OCI-LY1 (cell line): ENCODE results near the gene C22orf31.

Experiments used
- H2AFZ ChIP-seq: fragments of 200-600 bp; sonication (generic), shearing (Covaris generic); 2 replicates; pipeline ENCODE4 v1.6.0; 2014; ENCODE audit warnings: antibody characterized with exemption, mild to moderate bottlenecking, low read length
- H3F3A ChIP-seq: fragments of 200-600 bp; sonication (generic), shearing (Covaris generic); 2 replicates; pipeline ENCODE4 v1.6.0; 2014; ENCODE audit warnings: mild to moderate bottlenecking, antibody characterized with exemption, low read length, moderate library complexity; ENCODE audit not compliant: insufficient read depth
- H3K27ac ChIP-seq: fragments of 200-600 bp; sonication (generic); 2 replicates; pipeline ENCODE4 v1.5.1; 2014; ENCODE audit warnings: low read length, mixed run types, mild to moderate bottlenecking, low read depth; ENCODE audit not compliant: poor library complexity, severe bottlenecking
- H3K27me3 ChIP-seq: fragments of 200-600 bp; sonication (generic); 2 replicates; pipeline ENCODE4 v1.6.0; 2014; ENCODE audit warnings: antibody characterized with exemption, mild to moderate bottlenecking, low read length, moderate library complexity; ENCODE audit not compliant: insufficient read depth
- H3K36me3 ChIP-seq: fragments of 200-600 bp; sonication (generic); 2 replicates; pipeline ENCODE4 v1.6.1; 2014; ENCODE audit warnings: mild to moderate bottlenecking, antibody characterized with exemption, low read length, moderate library complexity, mixed read lengths; ENCODE audit not compliant: insufficient read depth
- H3K4me1 ChIP-seq: fragments of 200-600 bp; sonication (generic); 2 replicates; pipeline ENCODE4 v1.5.1; 2014; ENCODE audit warnings: mild to moderate bottlenecking, low read length, moderate library complexity; ENCODE audit not compliant: insufficient read depth, severe bottlenecking
- H3K4me2 ChIP-seq: fragments of 200-600 bp; sonication (generic), shearing (Covaris generic); 2 replicates; pipeline ENCODE4 v1.6.1; 2014; ENCODE audit warnings: low read length
- H3K4me3 ChIP-seq: fragments of 200-600 bp; sonication (generic); 2 replicates; pipeline ENCODE4 v1.5.1; 2014; ENCODE audit warnings: low read length, low read depth, mild to moderate bottlenecking, mixed read lengths; ENCODE audit not compliant: poor library complexity, severe bottlenecking
- H3K79me2 ChIP-seq: fragments of 200-600 bp; shearing (Covaris generic); 2 replicates; pipeline ENCODE4 v1.6.1; 2016; ENCODE audit warnings: mixed run types, low read length, mixed read lengths; ENCODE audit not compliant: insufficient read depth
- H3K9ac ChIP-seq: fragments of 200-600 bp; sonication (generic), shearing (Covaris generic); 2 replicates; pipeline ENCODE4 v1.6.1; 2014; ENCODE audit warnings: mild to moderate bottlenecking, low read length, mixed read lengths
- H3K9me2 ChIP-seq: fragments of 200-600 bp; sonication (generic), shearing (Covaris generic); 2 replicates; pipeline ENCODE4 v1.6.1; 2014; ENCODE audit warnings: low read depth, mild to moderate bottlenecking, low read length, mixed read lengths
- H3K9me3 ChIP-seq: fragments of 200-600 bp; shearing (Covaris generic); 2 replicates; pipeline ENCODE4 v1.6.1; 2014; ENCODE audit warnings: low read length, mixed read lengths
- H4K20me1 ChIP-seq: fragments of 200-600 bp; sonication (generic), shearing (Covaris generic); 2 replicates; pipeline ENCODE4 v1.6.0; 2016; ENCODE audit warnings: mild to moderate bottlenecking, low read length; ENCODE audit not compliant: insufficient read depth
- CTCF ChIP-seq: fragments of 200-600 bp; sonication (generic), shearing (Covaris generic); IDR thresholded peaks from 2 replicates; pipeline ENCODE4 v1.5.1; 2017; ENCODE audit warnings: mild to moderate bottlenecking, antibody characterized with exemption, low read length, moderate library complexity, mixed read lengths
- EZH2 ChIP-seq: fragments of 200-600 bp; sonication (generic), shearing (Covaris generic); IDR thresholded peaks from 2 replicates; pipeline ENCODE4 v1.8.0; 2017; ENCODE audit warnings: borderline replicate concordance, mixed run types, mild to moderate bottlenecking, antibody characterized with exemption, low read length, moderate library complexity, mixed read lengths

The C22orf31 gene

GRCh38 chr22:29018293-29019189 is 43.1 kb downstream of the C22orf31 start:
- no peaks in the 10 kb centered on the region for H3K9me2 ChIP-seq
- no peaks in the 10 kb centered on the region for H4K20me1 ChIP-seq
- H3F3A ChIP-seq, result no peaks in the 10 kb centered on the region
- H3K4me2 ChIP-seq, result no peak overlapping the region
- H3K4me1 ChIP-seq, result no peaks in the 10 kb centered on the region
- TF ChIP-seq EZH2 (no peak), CTCF (no peak)
- no peak overlapping the region for H3K27ac ChIP-seq
- H3K9me3 ChIP-seq, result no peaks in the 10 kb centered on the region
- no peaks in the 10 kb centered on the region for H3K79me2 ChIP-seq
- no peak overlapping the region for H3K9ac ChIP-seq
- H3K4me3 ChIP-seq, result no peak overlapping the region
- no peak overlapping the region for H2AFZ ChIP-seq
- no peaks in the 10 kb centered on the region for H3K36me3 ChIP-seq
- no peaks in the 10 kb centered on the region for H3K27me3 ChIP-seq

DNA sequence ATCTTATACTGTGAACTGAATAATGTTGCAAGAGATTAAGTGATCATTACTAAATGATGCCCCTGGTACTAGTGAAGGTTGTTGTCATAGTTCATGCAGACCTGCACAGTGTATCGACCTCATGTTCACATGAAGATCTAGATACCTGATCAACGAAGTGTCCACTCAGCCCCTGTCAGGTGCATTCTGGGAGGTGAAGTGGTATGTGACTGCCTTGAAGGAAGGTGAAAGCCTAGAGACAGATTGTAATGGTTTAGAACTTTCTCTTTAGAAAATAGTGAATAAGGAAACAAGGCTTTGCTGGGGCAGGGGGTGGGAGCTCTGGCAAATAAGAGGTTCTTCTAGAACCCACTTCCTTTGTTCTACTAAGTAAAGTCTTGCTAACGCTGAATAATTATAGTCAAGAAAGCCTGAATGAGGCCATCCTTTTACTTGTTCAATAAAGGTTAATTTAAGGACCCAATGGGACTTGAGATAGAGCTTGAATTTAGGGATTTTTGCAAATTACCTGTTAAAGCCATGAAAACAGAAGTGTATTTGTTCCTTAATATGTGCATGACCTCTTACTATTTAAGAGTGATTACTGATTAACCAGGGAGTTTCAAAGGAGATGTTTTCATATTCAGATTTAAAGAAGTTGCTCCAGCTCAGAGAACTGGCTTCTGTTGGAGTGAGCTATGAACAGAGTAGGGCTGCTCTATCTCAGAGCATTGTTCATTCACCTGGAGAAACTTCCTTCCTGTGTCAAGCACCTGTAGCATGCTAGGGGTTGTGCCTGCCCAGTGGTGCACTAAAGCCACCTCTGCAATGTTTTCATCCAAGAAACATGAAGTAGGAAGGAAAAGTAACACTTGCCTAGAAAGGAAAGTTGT is 45.3 kb downstream of the C22orf31 start:
- H3K9me3 ChIP-seq, result no peaks in the 10 kb centered on the region
- no peak for TF ChIP-seq CTCF
- no peak for TF ChIP-seq EZH2
- no peak overlapping the region for H2AFZ ChIP-seq
- H3K4me3 ChIP-seq, result no peak overlapping the region
- no peaks in the 10 kb centered on the region for H4K20me1 ChIP-seq
- H3K79me2 ChIP-seq, result no peaks in the 10 kb centered on the region
- no peak overlapping the region for H3K27ac ChIP-seq
- H3K4me1 ChIP-seq, result no peaks in the 10 kb centered on the region
- H3K9me2 ChIP-seq, result no peaks in the 10 kb centered on the region
- no peaks in the 10 kb centered on the region for H3K36me3 ChIP-seq
- H3K9ac ChIP-seq, result no peak overlapping the region
- H3K4me2 ChIP-seq, result no peak overlapping the region
- H3K27me3 ChIP-seq, result peaks cover 10% of the 10 kb centered on the region
- H3F3A ChIP-seq, result no peaks in the 10 kb centered on the region

GRCh38 chr22:29014773-29015172 is 46.9 kb downstream of the C22orf31 start:
- no peak overlapping the region for H3K4me3 ChIP-seq
- no peak overlapping the region for H3K4me2 ChIP-seq
- no peaks in the 10 kb centered on the region for H3K9me3 ChIP-seq
- peaks cover 10% of the 10 kb centered on the region for H3K27me3 ChIP-seq
- H3K27ac ChIP-seq, result no peak overlapping the region
- H3K36me3 ChIP-seq, result no peaks in the 10 kb centered on the region
- TF ChIP-seq CTCF, result no peak
- TF ChIP-seq EZH2, result no peak
- no peaks in the 10 kb centered on the region for H3F3A ChIP-seq
- no peak overlapping the region for H3K9ac ChIP-seq
- H4K20me1 ChIP-seq, result no peaks in the 10 kb centered on the region
- H2AFZ ChIP-seq, result no peak overlapping the region
- H3K9me2 ChIP-seq, result no peaks in the 10 kb centered on the region
- no peaks in the 10 kb centered on the region for H3K79me2 ChIP-seq
- H3K4me1 ChIP-seq, result no peaks in the 10 kb centered on the region
